Motor neuron (in vitro differentiated cells): ENCODE data around the gene TMEM54. TPM values are rescaled to one million over a fixed set of nuclear protein-coding genes. Genes with fewer than 3 reads are reported as not detected.

ENCODE experiments used
- ATAC-seq, 8 experiments: fragments of 200-7000 bp; cut with Tn5 transposase; replicated peaks in 6 of 8; 2 replicates each; pipeline ENCODE4 v1.8.0; 2021; ENCODE audit warnings: mild to moderate bottlenecking in 8 of 8, moderate library complexity in 8 of 8
- H3K27ac ChIP-seq, 2 donors: fragments of 250-450 bp; sonication (Bioruptor Pico); 2 replicates each; pipeline ENCODE4 v1.9.0; 2021; ENCODE audit warnings: antibody characterized with exemption in 2 of 2, mild to moderate bottlenecking in 2 of 2, moderate library complexity in 1 of 2
- H3K4me1 ChIP-seq, 2 donors: fragments of 250-450 bp; sonication (Bioruptor Pico); replicated peaks in 1 of 2; 2 replicates each; pipeline ENCODE4 v1.6.1; 2021; ENCODE audit warnings: antibody characterized with exemption in 2 of 2, mild to moderate bottlenecking in 2 of 2, moderate library complexity in 1 of 2
- H3K4me3 ChIP-seq, 5 donors: fragments of 250-450 bp; sonication (Bioruptor Pico); 2 replicates each; pipeline ENCODE4 v1.9.0; 2021; ENCODE audit warnings: antibody characterized with exemption in 5 of 5, mild to moderate bottlenecking in 5 of 5, moderate library complexity in 4 of 5
- WGBS, 10 experiments: fragments of 450-650 bp; shearing (Covaris generic); methylation state at CpG; one replicate each; pipeline ENCODE4 v1.0.0; 2022; 5-methylcytosine and 5-hydroxymethylcytosine counted together
- in situ Hi-C, 9 experiments: fragments of 400-800 bp; cut with MboI; loops; one replicate each; pipeline ENCODE4 v1.15.0; 2021; ENCODE audit warnings: low sequenced_read_pairs in 9 of 9, low pct_unique_long_range_greater_than_20kb in 2 of 9; ENCODE audit not compliant: unreplicated experiment in 9 of 9
- total RNA-seq, 8 experiments: library from RNA; unstranded; fragments of 300-600 nt; gene quantifications; 2 replicates each; pipeline versions ENCODE4 v1.2.3 to v1.2.4, GENCODE V29; 2022

Gene TMEM54
- total RNA-seq, 8 experiments from 2014 or later: 2.2 to 42.1 (median 8.2) TPM

GRCh38 chr1:32869923-32870614, 31.1 kb downstream of the TMEM54 start:
- Histone ChIP-seq H3K4me3 (peak overlapping the region; percentile 46 to 54 (median 52)), H3K27ac (peak overlapping the region; percentile 83), H3K4me1 (peaks cover 19 to 30% of the 10 kb centered on the region in 2 donors)
- 59 to 92% methylated on average over 2 to 8 of the region's 16 CpGs; no CpG with 5 or more reads in 8 of the 10 experiments for WGBS, 10 experiments
- peak in 5 of 8 experiments; percentile 2 to 10 (median 6) for ATAC-seq
- in situ Hi-C loops: loop anchor here in 1 of 9 experiments (25.0 kb wide), 1 partner anchor 158 kb away; the partner anchor contains the start of gene SYNC

GRCh38 chr1:32868806-32869455, 32.3 kb downstream of the TMEM54 start:
- in situ Hi-C loops: loop anchor here in 1 of 9 experiments (25.0 kb wide), 1 partner anchor 157 kb away; the partner anchor contains the start of gene SYNC
- no peak overlapping the region for H3K4me3 ChIP-seq
- H3K27ac ChIP-seq: no peak overlapping the region
- ATAC-seq: no peak
- 73 to 100% (median 90%) methylated on average over 1 to 6 of the region's 9 CpGs; no CpG with 5 or more reads in 1 of the 10 experiments for WGBS, 10 experiments
- H3K4me1 ChIP-seq: peaks cover 19 to 30% of the 10 kb centered on the region in 2 donors

GRCh38 chr1:32868085-32868484, 33.1 kb downstream of the TMEM54 start:
- Histone ChIP-seq H3K27ac (no peak overlapping the region), H3K4me3 (no peak overlapping the region), H3K4me1 (peaks cover 18 to 30% of the 10 kb centered on the region in 2 donors)
- no peak for ATAC-seq
- WGBS, 10 experiments: 90 to 100% (median 95%) methylated on average over 2 to 5 of the region's 13 CpGs; no CpG with 5 or more reads in 5 of the 10 experiments
- in situ Hi-C loops: loop anchor here in 1 of 9 experiments (25.0 kb wide), 1 partner anchor 156 kb away; the partner anchor contains the start of gene SYNC

GRCh38 chr1:32867671-32868070, 33.5 kb downstream of the TMEM54 start:
- 86 to 100% (median 96%) methylated on average over 3 to 6 of the region's 7 CpGs; no CpG with 5 or more reads in 3 of the 10 experiments for WGBS, 10 experiments
- H3K27ac ChIP-seq: no peak overlapping the region
- H3K4me1 ChIP-seq: peaks cover 15 to 26% of the 10 kb centered on the region in 2 donors
- H3K4me3 ChIP-seq: no peak overlapping the region
- in situ Hi-C loops: loop anchor here in 1 of 9 experiments (25.0 kb wide), 1 partner anchor 155 kb away; the partner anchor contains the start of gene SYNC
- no peak for ATAC-seq

- ATAC-seq: no peak
- H3K4me3 ChIP-seq: no peak overlapping the region
- in situ Hi-C loops: loop anchor here in 1 of 9 experiments (25.0 kb wide), 1 partner anchor 155 kb away; the partner anchor contains the start of gene SYNC
- H3K27ac ChIP-seq: no peak overlapping the region
- WGBS, 10 experiments: 58 to 100% (median 94%) methylated on average over 1 to 5 of the region's 5 CpGs
- peaks cover 15 to 24% of the 10 kb centered on the region in 2 donors for H3K4me1 ChIP-seq
Observed at GRCh38 chr1:32867151-32867550, 34.0 kb downstream of the TMEM54 start.

GRCh38 chr1:32865639-32866405, 35.4 kb downstream of the TMEM54 start:
- Histone ChIP-seq H3K4me1 (peaks cover 10 to 13% of the 10 kb centered on the region in 2 donors), H3K27ac (no peak overlapping the region), H3K4me3 (no peak overlapping the region)
- in situ Hi-C loops: loop anchor here in 1 of 9 experiments (25.0 kb wide), 1 partner anchor 154 kb away; the partner anchor contains the start of gene SYNC
- 72 to 100% (median 86%) methylated on average over 1 to 3 of the region's 3 CpGs for WGBS, 10 experiments
- ATAC-seq: no peak

GRCh38 chr1:32864375-32865019, 36.7 kb downstream of the TMEM54 start:
- ATAC-seq: no peak
- H3K4me1 ChIP-seq: peaks cover 2 to 5% of the 10 kb centered on the region in 2 donors
- no peak overlapping the region for H3K27ac ChIP-seq
- WGBS, 10 experiments: 94 to 100% (median 97%) methylated on average over 1 to 8 of the region's 8 CpGs; no CpG with 5 or more reads in 4 of the 10 experiments
- in situ Hi-C loops: loop anchor here in 1 of 9 experiments (25.0 kb wide), 1 partner anchor 152 kb away; the partner anchor contains the start of gene SYNC
- H3K4me3 ChIP-seq: no peak overlapping the region

- 89 to 100% (median 100%) methylated on average over 1 of the region's 1 CpG; no CpG with 5 or more reads in 5 of the 10 experiments for WGBS, 10 experiments
- H3K4me3 ChIP-seq: no peak overlapping the region
- ATAC-seq: no peak
- in situ Hi-C loops: loop anchor here in 1 of 9 experiments (25.0 kb wide), 1 partner anchor 152 kb away; the partner anchor contains the start of gene SYNC
- H3K4me1 ChIP-seq: no peaks in the 10 kb centered on the region
- H3K27ac ChIP-seq: no peak overlapping the region
Observed at GRCh38 chr1:32863881-32864245, 37.3 kb downstream of the TMEM54 start.

- Histone ChIP-seq H3K4me1 (no peaks in the 10 kb centered on the region), H3K4me3 (no peak overlapping the region), H3K27ac (no peak overlapping the region)
- 76 to 100% (median 88%) methylated on average over 1 to 4 of the region's 4 CpGs for WGBS, 10 experiments
- peak in 2 of 8 experiments; percentile 29 to 31 for ATAC-seq
- in situ Hi-C loops: loop anchor here in 1 of 9 experiments (25.0 kb wide), 1 partner anchor 151 kb away; the partner anchor contains the start of gene SYNC
Observed at GRCh38 chr1:32863218-32863880, 37.8 kb downstream of the TMEM54 start.

- no peak for ATAC-seq
- peak overlapping the region in 1 of 2 donors; percentile 17 for H3K27ac ChIP-seq
- H3K4me1 ChIP-seq: no peaks in the 10 kb centered on the region
- 0 to 100% (median 78%) methylated on average over 1 to 3 of the region's 3 CpGs for WGBS, 10 experiments
- no peak overlapping the region for H3K4me3 ChIP-seq
- in situ Hi-C loops: loop anchor here in 1 of 9 experiments (25.0 kb wide), 1 partner anchor 150 kb away; the partner anchor contains the start of gene SYNC
Observed at GRCh38 chr1:32861904-32862695, 39.1 kb downstream of the TMEM54 start.

- in situ Hi-C loops: loop anchor here in 1 of 9 experiments (25.0 kb wide), 1 partner anchor 148 kb away; the partner anchor contains the start of gene SYNC
- H3K4me1 ChIP-seq: no peaks in the 10 kb centered on the region
- peak in 2 of 8 experiments; percentile 69 to 74 for ATAC-seq
- H3K4me3 ChIP-seq: no peak overlapping the region
- no peak overlapping the region for H3K27ac ChIP-seq
Observed at GRCh38 chr1:32860566-32860965, 40.6 kb downstream of the TMEM54 start.
